ENCODE results near the gene TP63.

Gene TP63

DNA sequence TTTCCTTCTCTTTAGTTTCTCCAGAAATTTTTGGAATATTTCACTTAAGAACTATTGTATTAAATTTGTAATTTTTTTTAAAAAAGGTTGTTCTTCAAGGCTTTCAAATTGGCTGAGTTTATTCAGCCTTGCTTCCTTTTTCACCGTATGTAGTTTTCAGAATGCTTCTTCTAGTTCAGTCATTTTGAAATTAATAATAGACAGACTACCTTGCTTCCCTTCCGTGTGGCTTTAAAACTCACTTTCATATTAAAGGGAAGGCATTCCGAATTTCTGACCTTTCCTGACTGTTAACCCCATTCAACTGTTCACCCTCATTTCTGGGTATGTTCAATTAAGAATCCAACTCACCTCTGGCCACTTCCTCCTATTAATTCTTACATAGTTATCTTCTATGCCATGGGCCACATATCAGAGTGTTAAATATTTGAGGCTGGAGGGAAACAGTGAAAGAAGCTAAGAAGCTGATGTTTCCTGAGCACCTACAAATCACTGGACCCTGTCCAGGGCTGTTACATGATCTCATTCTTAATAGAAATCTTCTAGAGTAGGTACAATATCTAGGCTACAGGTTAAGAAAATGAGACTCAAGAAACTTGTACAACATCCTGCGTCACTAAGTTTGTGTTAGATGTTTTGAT, 252.0 kb downstream of the TP63 start:
- TF ChIP-seq RAD21 (IDR thresholded peaks at IDR 0.05; ENCODE audit: low read depth) = no peak
- TF ChIP-seq EGR1 (IDR thresholded peaks at IDR 0.05) = no peak
- no peak for TF ChIP-seq ZBTB7A (IDR thresholded peaks at IDR 0.05; ENCODE audit: low read depth)
- TF ChIP-seq, protein P1, sequence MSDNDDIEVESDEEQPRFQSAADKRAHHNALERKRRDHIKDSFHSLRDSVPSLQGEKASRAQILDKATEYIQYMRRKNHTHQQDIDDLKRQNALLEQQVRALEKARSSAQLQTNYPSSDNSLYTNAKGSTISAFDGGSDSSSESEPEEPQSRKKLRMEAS (IDR thresholded peaks at IDR 0.05) = no peak
- no peak for TF ChIP-seq NFIC (IDR thresholded peaks at IDR 0.05)
- TF ChIP-seq CEBPB (IDR thresholded peaks at IDR 0.05) = no peak
- TF ChIP-seq, protein P2, sequence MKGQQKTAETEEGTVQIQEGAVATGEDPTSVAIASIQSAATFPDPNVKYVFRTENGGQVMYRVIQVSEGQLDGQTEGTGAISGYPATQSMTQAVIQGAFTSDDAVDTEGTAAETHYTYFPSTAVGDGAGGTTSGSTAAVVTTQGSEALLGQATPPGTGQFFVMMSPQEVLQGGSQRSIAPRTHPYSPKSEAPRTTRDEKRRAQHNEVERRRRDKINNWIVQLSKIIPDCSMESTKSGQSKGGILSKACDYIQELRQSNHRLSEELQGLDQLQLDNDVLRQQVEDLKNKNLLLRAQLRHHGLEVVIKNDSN (IDR thresholded peaks at IDR 0.05) = no peak
- TF ChIP-seq TAF1 (IDR thresholded peaks at IDR 0.05; ENCODE audit: low read depth) = no peak
- no peak for TF ChIP-seq TEAD4 (IDR thresholded peaks at IDR 0.05)
- no peak for TF ChIP-seq TCF12 (IDR thresholded peaks at IDR 0.05; ENCODE audit: low read depth)
- TF ChIP-seq EP300 (IDR thresholded peaks at IDR 0.05; ENCODE audit: borderline replicate concordance) = no peak
- no peak for TF ChIP-seq FOXM1 (IDR thresholded peaks at IDR 0.05; ENCODE audit: borderline replicate concordance, low read depth)
- no peak for TF ChIP-seq CREB1 (IDR thresholded peaks at IDR 0.05; ENCODE audit: low read depth)

DNA sequence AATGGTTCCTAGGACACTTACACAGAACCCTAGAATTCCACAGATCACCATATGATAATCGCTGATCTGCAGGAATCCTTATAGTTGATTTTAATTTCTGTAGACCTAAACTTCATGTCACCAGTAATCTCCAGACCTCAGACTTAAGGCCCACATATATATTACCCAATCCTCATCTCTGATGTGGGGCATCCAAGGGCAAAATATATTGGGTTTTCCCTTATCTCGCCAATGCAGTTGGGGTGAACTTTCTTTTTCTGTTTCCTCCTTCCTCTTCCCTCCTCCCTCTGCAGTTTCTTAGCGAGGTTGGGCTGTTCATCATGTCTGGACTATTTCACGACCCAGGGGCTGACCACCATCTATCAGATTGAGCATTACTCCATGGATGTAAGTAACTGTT, 259.3 kb downstream of the TP63 start:
- TF ChIP-seq, protein P1 (IDR thresholded peaks at IDR 0.05) = no peak
- TF ChIP-seq ZBTB7A (IDR thresholded peaks at IDR 0.05; ENCODE audit: low read depth) (no peak), FOXM1 (IDR thresholded peaks at IDR 0.05; ENCODE audit: borderline replicate concordance, low read depth) (no peak), EP300 (IDR thresholded peaks at IDR 0.05; ENCODE audit: borderline replicate concordance) (no peak), YY1 (IDR thresholded peaks at IDR 0.05; ENCODE audit: low read depth) (no peak), RAD21 (IDR thresholded peaks at IDR 0.05; ENCODE audit: low read depth) (no peak), CEBPB (IDR thresholded peaks at IDR 0.05) (no peak), TEAD4 (IDR thresholded peaks at IDR 0.05) (no peak)
- TF ChIP-seq, protein P3, sequence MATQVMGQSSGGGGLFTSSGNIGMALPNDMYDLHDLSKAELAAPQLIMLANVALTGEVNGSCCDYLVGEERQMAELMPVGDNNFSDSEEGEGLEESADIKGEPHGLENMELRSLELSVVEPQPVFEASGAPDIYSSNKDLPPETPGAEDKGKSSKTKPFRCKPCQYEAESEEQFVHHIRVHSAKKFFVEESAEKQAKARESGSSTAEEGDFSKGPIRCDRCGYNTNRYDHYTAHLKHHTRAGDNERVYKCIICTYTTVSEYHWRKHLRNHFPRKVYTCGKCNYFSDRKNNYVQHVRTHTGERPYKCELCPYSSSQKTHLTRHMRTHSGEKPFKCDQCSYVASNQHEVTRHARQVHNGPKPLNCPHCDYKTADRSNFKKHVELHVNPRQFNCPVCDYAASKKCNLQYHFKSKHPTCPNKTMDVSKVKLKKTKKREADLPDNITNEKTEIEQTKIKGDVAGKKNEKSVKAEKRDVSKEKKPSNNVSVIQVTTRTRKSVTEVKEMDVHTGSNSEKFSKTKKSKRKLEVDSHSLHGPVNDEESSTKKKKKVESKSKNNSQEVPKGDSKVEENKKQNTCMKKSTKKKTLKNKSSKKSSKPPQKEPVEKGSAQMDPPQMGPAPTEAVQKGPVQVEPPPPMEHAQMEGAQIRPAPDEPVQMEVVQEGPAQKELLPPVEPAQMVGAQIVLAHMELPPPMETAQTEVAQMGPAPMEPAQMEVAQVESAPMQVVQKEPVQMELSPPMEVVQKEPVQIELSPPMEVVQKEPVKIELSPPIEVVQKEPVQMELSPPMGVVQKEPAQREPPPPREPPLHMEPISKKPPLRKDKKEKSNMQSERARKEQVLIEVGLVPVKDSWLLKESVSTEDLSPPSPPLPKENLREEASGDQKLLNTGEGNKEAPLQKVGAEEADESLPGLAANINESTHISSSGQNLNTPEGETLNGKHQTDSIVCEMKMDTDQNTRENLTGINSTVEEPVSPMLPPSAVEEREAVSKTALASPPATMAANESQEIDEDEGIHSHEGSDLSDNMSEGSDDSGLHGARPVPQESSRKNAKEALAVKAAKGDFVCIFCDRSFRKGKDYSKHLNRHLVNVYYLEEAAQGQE (IDR thresholded peaks at IDR 0.05; ENCODE audit: low read depth) = no peak
- TF ChIP-seq, protein P2 (IDR thresholded peaks at IDR 0.05) = no peak

DNA sequence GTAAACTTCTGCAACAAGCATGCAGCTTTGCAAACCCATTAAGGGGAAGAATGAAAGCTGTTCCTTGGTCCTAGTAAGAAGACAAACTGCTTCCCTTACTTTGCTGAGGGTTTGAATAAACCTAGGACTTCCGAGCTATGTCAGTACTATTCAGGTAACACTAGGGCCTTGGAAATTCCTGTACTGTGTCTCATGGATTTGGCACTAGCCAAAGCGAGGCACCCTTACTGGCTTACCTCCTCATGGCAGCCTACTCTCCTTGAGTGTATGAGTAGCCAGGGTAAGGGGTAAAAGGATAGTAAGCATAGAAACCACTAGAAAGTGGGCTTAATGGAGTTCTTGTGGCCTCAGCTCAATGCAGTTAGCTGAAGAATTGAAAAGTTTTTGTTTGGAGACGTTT, 265.3 kb downstream of the TP63 start:
- TF ChIP-seq YY1 (IDR thresholded peaks at IDR 0.05; ENCODE audit: low read depth) (no peak), CREB1 (IDR thresholded peaks at IDR 0.05; ENCODE audit: low read depth) (no peak), TEAD4 (IDR thresholded peaks at IDR 0.05) (no peak), RAD21 (IDR thresholded peaks at IDR 0.05; ENCODE audit: low read depth) (no peak), NFIC (IDR thresholded peaks at IDR 0.05) (no peak), FOXM1 (IDR thresholded peaks at IDR 0.05; ENCODE audit: borderline replicate concordance, low read depth) (no peak), TCF12 (IDR thresholded peaks at IDR 0.05; ENCODE audit: low read depth) (no peak), EGR1 (IDR thresholded peaks at IDR 0.05) (no peak), ZBTB7A (IDR thresholded peaks at IDR 0.05; ENCODE audit: low read depth) (no peak), TAF1 (IDR thresholded peaks at IDR 0.05; ENCODE audit: low read depth) (no peak), EP300 (IDR thresholded peaks at IDR 0.05; ENCODE audit: borderline replicate concordance) (no peak)
- TF ChIP-seq, protein P3 (IDR thresholded peaks at IDR 0.05; ENCODE audit: low read depth) = no peak
- TF ChIP-seq, protein P2 (IDR thresholded peaks at IDR 0.05) = no peak
- TF ChIP-seq, protein P1 (IDR thresholded peaks at IDR 0.05) = no peak

DNA sequence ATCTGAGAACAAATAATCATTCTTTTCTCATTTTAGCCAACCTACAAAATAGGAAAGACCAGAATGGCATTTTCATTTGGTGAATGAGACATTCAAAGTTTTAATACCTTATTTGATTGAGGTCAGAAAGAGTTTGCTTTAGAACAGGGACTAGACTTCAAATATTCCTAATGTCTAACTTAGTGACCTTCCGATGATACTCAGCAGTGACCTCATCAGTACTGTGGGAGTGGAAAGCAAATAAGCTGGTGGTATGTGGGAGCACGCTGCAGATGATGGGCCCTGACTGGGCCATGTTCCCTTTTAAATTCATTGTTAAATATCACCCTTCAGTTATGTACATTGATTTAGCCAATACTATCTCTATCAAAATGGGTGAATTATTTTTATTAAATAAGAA, 266.2 kb downstream of the TP63 start:
- TF ChIP-seq CEBPB (IDR thresholded peaks at IDR 0.05) (no peak), EP300 (IDR thresholded peaks at IDR 0.05; ENCODE audit: borderline replicate concordance) (no peak), TEAD4 (IDR thresholded peaks at IDR 0.05) (no peak), TAF1 (IDR thresholded peaks at IDR 0.05; ENCODE audit: low read depth) (no peak), CREB1 (IDR thresholded peaks at IDR 0.05; ENCODE audit: low read depth) (no peak), EGR1 (IDR thresholded peaks at IDR 0.05) (no peak), YY1 (IDR thresholded peaks at IDR 0.05; ENCODE audit: low read depth) (no peak), NFIC (IDR thresholded peaks at IDR 0.05) (no peak), RAD21 (IDR thresholded peaks at IDR 0.05; ENCODE audit: low read depth) (no peak), TCF12 (IDR thresholded peaks at IDR 0.05; ENCODE audit: low read depth) (no peak), FOXM1 (IDR thresholded peaks at IDR 0.05; ENCODE audit: borderline replicate concordance, low read depth) (no peak), ZBTB7A (IDR thresholded peaks at IDR 0.05; ENCODE audit: low read depth) (no peak)
- TF ChIP-seq, protein P2 (IDR thresholded peaks at IDR 0.05) = no peak
- TF ChIP-seq, protein P3 (IDR thresholded peaks at IDR 0.05; ENCODE audit: low read depth) = no peak
- TF ChIP-seq, protein P1 (IDR thresholded peaks at IDR 0.05) = no peak
